HEK293T (cell line): ENCODE data around the gene HOXC11.

Experiments used
- ARNT ChIP-seq: fragments of 450-650 bp; IDR thresholded peaks from 2 replicates; pipeline ENCODE4 v1.6.1; 2017; ENCODE audit warnings: mild to moderate bottlenecking
- BHLHE40 ChIP-seq: fragments of 450-650 bp; IDR thresholded peaks from 2 replicates; pipeline ENCODE4 v1.6.1; 2016; ENCODE audit warnings: mild to moderate bottlenecking, moderate library complexity, borderline replicate concordance
- CTBP1 ChIP-seq: fragments of 450-650 bp; IDR thresholded peaks from 2 replicates; pipeline ENCODE4 v1.6.1; 2016; ENCODE audit warnings: borderline replicate concordance
- FOXA1 ChIP-seq: fragments of 450-650 bp; IDR thresholded peaks from 2 replicates; pipeline ENCODE4 v1.6.1; 2016; ENCODE audit warnings: mild to moderate bottlenecking
- FOXK2 ChIP-seq: fragments of 450-650 bp; IDR thresholded peaks from 2 replicates; pipeline ENCODE4 v1.6.1; 2016; ENCODE audit warnings: mild to moderate bottlenecking
- FOXM1 ChIP-seq: fragments of 450-650 bp; IDR thresholded peaks from 2 replicates; pipeline ENCODE4 v1.6.1; 2017; ENCODE audit warnings: mild to moderate bottlenecking, borderline replicate concordance
- HDGF ChIP-seq: fragments of 450-650 bp; IDR thresholded peaks from 2 replicates; pipeline ENCODE4 v1.6.1; 2017; ENCODE audit warnings: antibody characterized with exemption, borderline replicate concordance
- LEF1 ChIP-seq: fragments of 450-650 bp; IDR thresholded peaks from 2 replicates; pipeline ENCODE4 v1.6.1; 2017; ENCODE audit warnings: mild to moderate bottlenecking, borderline replicate concordance
- PKNOX1 ChIP-seq: fragments of 450-650 bp; IDR thresholded peaks from 2 replicates; pipeline ENCODE4 v1.6.1; 2016
- SP1 ChIP-seq: fragments of 450-650 bp; IDR thresholded peaks from 2 replicates; pipeline ENCODE4 v1.6.1; 2017
- SUZ12 ChIP-seq: fragments of 450-650 bp; IDR thresholded peaks from 2 replicates; pipeline ENCODE4 v1.6.1; 2016; ENCODE audit warnings: mild to moderate bottlenecking
- TARDBP ChIP-seq: fragments of 450-650 bp; IDR thresholded peaks from 2 replicates; pipeline ENCODE4 v1.6.1; 2016

GRCh38 chr12:54004841-54005530, 32.1 kb downstream of the HOXC11 start:
- TF ChIP-seq TARDBP (no peak), SP1 (no peak), FOXM1 (no peak), ARNT (no peak), BHLHE40 (no peak), CTBP1 (no peak), FOXA1 (no peak), LEF1 (no peak), SUZ12 (no peak), HDGF (no peak), PKNOX1 (no peak), FOXK2 (no peak)
